NT2/D1 (cell line): ENCODE results near the gene PLXNC1.

ENCODE experiments used
- DNase-seq: peaks from one replicate; pipeline ENCODE4 v3.0.0-alpha.2; 2011; ENCODE audit warnings: low read depth, low spot score
- H3K27me3 ChIP-seq: 2 replicates; pipeline ENCODE4 v1.6.0; 2011; ENCODE audit warnings: mild to moderate bottlenecking; ENCODE audit not compliant: insufficient read length, insufficient read depth
- H3K36me3 ChIP-seq: 2 replicates; pipeline ENCODE4 v1.6.1; 2011; ENCODE audit warnings: mild to moderate bottlenecking, low read length, mixed read lengths; ENCODE audit not compliant: insufficient read depth, insufficient read length
- H3K4me1 ChIP-seq: 2 replicates; pipeline ENCODE4 v1.5.1; 2011; ENCODE audit not compliant: insufficient read depth, insufficient read length
- H3K4me3 ChIP-seq: 2 replicates; pipeline ENCODE4 v1.5.1; 2011; ENCODE audit warnings: low read depth; ENCODE audit not compliant: insufficient read length
- H3K9ac ChIP-seq: 2 replicates; pipeline ENCODE4 v1.6.0; 2011; ENCODE audit warnings: low read depth; ENCODE audit not compliant: insufficient read length
- H3K9me3 ChIP-seq: 2 replicates; pipeline ENCODE4 v1.5.1; 2011; ENCODE audit warnings: mild to moderate bottlenecking, low read length; ENCODE audit not compliant: insufficient read depth
- SUZ12 ChIP-seq: IDR thresholded peaks from 2 replicates; pipeline ENCODE4 v1.6.1; 2011; ENCODE audit not compliant: insufficient read length, insufficient read depth; ENCODE audit errors: extremely low read depth
- YY1 ChIP-seq: IDR thresholded peaks from 2 replicates; pipeline ENCODE4 v1.6.1; 2011; ENCODE audit not compliant: insufficient read length, insufficient read depth
- ZNF274 ChIP-seq: IDR thresholded peaks from 2 replicates; pipeline ENCODE4 v1.6.1; 2011; ENCODE audit warnings: mild to moderate bottlenecking, low read depth, low read length

PLXNC1 gene

DNA sequence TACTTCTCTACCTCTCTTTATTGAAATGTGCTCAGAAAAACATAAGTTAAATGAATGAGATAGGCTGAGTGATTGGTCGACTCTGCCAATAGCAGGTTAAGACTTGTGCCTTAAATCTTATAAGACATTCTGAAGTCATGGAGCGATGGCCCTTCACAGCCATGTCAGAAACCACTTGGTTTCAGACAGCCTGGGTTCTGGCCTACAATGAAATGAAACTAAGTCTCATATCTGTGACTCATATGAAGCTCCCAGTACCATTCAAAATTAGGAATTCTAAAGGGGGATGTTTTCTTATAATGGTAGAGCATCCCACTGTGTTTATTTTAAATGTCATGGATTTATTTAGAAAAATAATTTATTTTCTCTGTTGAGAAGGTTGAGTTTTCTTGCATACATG, 42.6 kb downstream of the PLXNC1 start:
- Histone ChIP-seq H3K4me1 (peaks cover 2% of the 10 kb centered on the region), H3K4me3 (no peak overlapping the region), H3K27me3 (no peaks in the 10 kb centered on the region), H3K9me3 (no peaks in the 10 kb centered on the region), H3K9ac (no peak overlapping the region), H3K36me3 (peaks cover 7% of the 10 kb centered on the region)
- no peak for TF ChIP-seq SUZ12
- no peak for TF ChIP-seq YY1
- no peak for TF ChIP-seq ZNF274
- DNase-seq = no peak

DNA sequence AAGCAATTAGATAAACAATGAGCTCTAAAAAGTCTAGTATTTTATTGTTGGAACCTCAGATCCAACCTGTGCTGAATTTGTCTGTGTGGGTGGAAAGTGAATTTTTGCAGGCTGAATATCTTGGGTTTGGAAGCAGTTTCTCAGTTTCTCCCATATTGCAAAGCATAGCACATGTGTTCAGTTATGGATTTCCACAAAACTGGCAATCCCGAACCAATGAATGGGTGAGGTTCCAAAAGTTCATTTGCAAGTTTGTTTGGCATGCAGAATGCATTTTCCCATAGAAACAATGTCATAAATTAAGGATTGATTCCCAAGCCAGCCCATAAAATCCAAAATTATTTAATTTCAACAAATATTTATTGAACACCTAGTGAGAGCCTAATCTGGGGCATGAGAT, 43.4 kb downstream of the PLXNC1 start:
- no peak for DNase-seq
- H3K4me1 ChIP-seq = no peaks in the 10 kb centered on the region
- TF ChIP-seq ZNF274 = no peak
- TF ChIP-seq YY1 = no peak
- no peak for TF ChIP-seq SUZ12
- no peak overlapping the region for H3K9ac ChIP-seq
- no peaks in the 10 kb centered on the region for H3K27me3 ChIP-seq
- no peak overlapping the region for H3K4me3 ChIP-seq
- H3K9me3 ChIP-seq = no peaks in the 10 kb centered on the region
- peaks cover 7% of the 10 kb centered on the region for H3K36me3 ChIP-seq

GRCh38 chr12:94192506-94192905, 44.1 kb downstream of the PLXNC1 start:
- Histone ChIP-seq H3K4me1 (no peaks in the 10 kb centered on the region), H3K9me3 (no peaks in the 10 kb centered on the region), H3K27me3 (no peaks in the 10 kb centered on the region), H3K9ac (no peak overlapping the region), H3K36me3 (peaks cover 7% of the 10 kb centered on the region), H3K4me3 (no peak overlapping the region)
- no peak for TF ChIP-seq ZNF274
- TF ChIP-seq SUZ12 = no peak
- no peak for TF ChIP-seq YY1
- DNase-seq = no peak

- Histone ChIP-seq H3K36me3 (peaks cover 7% of the 10 kb centered on the region), H3K4me3 (no peak overlapping the region), H3K27me3 (no peaks in the 10 kb centered on the region), H3K4me1 (no peaks in the 10 kb centered on the region), H3K9ac (no peak overlapping the region), H3K9me3 (no peaks in the 10 kb centered on the region)
- no peak for DNase-seq
- TF ChIP-seq SUZ12 = no peak
- no peak for TF ChIP-seq ZNF274
- TF ChIP-seq YY1 = no peak
These were observed 44.8 kb downstream of the PLXNC1 start for GRCh38 chr12:94193168-94193567.

- Histone ChIP-seq H3K9ac (no peak overlapping the region), H3K4me1 (no peaks in the 10 kb centered on the region), H3K27me3 (no peaks in the 10 kb centered on the region), H3K4me3 (no peak overlapping the region), H3K9me3 (no peaks in the 10 kb centered on the region), H3K36me3 (peaks cover 5% of the 10 kb centered on the region)
- no peak for TF ChIP-seq YY1
- TF ChIP-seq ZNF274 = no peak
- no peak for TF ChIP-seq SUZ12
- no peak for DNase-seq
These were observed 47.1 kb downstream of the PLXNC1 start for GRCh38 chr12:94195483-94195882.

GRCh38 chr12:94198469-94198868, 50.1 kb downstream of the PLXNC1 start:
- H3K9ac ChIP-seq = no peak overlapping the region
- H3K36me3 ChIP-seq = peaks cover 2% of the 10 kb centered on the region
- H3K4me3 ChIP-seq = no peak overlapping the region
- H3K9me3 ChIP-seq = no peaks in the 10 kb centered on the region; the same call in 1 of the 2 replicates
- TF ChIP-seq YY1 (no peak), ZNF274 (no peak), SUZ12 (no peak)
- no peaks in the 10 kb centered on the region for H3K27me3 ChIP-seq
- no peaks in the 10 kb centered on the region for H3K4me1 ChIP-seq
- no peak for DNase-seq

DNA sequence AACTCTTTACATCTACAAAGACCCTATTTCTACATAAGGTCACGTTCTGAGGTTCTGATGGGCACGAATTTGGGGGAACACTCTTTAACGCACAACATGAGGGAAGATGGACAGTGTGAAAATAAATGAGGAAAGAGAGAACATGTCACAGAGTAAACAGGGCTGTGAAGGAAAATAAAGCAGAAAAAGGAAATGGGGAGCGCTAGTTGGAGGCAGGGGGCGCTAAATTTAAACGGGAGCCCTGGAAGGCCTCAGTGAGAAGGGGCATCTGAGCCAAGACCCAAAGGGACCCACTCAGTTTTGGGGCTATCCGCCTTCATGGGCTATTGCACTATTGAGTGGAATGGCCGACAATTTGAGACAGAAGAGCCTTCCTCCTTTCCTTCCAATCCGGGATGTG, 50.5 kb downstream of the PLXNC1 start:
- H3K4me3 ChIP-seq = no peak overlapping the region
- no peaks in the 10 kb centered on the region for H3K4me1 ChIP-seq
- DNase-seq = no peak
- no peak for TF ChIP-seq ZNF274
- TF ChIP-seq YY1 = no peak
- H3K9ac ChIP-seq = no peak overlapping the region
- H3K27me3 ChIP-seq = no peaks in the 10 kb centered on the region
- H3K36me3 ChIP-seq = no peaks in the 10 kb centered on the region
- H3K9me3 ChIP-seq = no peaks in the 10 kb centered on the region; the same call in 1 of the 2 replicates

DNA sequence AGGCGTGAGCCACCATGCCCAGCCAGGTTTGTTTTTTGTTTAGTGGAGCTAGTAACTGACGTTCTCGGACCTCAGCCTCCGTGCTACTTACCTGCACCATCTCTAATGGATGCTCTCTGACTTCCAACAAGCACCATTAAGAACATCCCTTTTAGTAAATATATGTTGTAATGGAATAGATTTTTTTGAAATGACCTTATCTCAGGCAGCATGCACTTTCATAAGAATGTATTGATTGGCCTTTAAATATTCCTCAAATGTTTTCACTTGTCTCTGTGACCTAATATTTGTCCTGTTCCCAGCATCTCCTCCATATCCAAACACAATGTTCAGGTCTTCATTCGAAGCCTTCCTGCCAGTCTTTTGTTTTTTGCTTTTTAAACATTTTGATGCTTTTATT, 51.7 kb downstream of the PLXNC1 start:
- Histone ChIP-seq H3K27me3 (no peaks in the 10 kb centered on the region), H3K9me3 (no peaks in the 10 kb centered on the region; the same call in 1 of the 2 replicates), H3K9ac (no peak overlapping the region), H3K4me1 (no peaks in the 10 kb centered on the region), H3K36me3 (no peaks in the 10 kb centered on the region), H3K4me3 (no peak overlapping the region)
- TF ChIP-seq ZNF274 (no peak), YY1 (no peak), SUZ12 (no peak)
- no peak for DNase-seq
